ENCODE data around the gene RHBDL2. TPM values are rescaled to one million over a fixed set of nuclear protein-coding genes. Genes with fewer than 3 reads are reported as not detected.
"Not testable (repeated sequence)": the region's sequence is repeated elsewhere in the genome, so short reads cannot be mapped to it uniquely, and the experiment has no call there.

RHBDL2 gene
- total RNA-seq, 6 experiments from 2014 or later = 0.11 to 1.2 (median 0.51) TPM

DNA sequence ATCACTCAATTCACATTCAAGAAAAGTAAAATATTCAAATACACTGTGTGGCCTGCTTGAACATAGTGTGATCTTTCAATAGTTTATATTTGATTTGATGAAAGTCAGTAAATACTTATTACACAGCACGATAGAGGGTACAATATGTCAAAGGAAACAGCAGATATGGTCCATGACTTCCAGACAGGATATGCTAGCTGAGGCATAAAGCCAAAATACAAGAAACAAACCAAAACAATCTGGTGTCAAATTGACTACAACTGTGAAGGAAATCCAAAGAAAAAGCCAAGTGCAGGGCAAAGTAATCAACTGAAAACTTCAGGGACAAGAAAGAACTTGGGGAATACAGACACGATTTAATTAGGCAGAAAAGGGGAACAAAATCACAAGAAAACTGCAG lies 101.3 kb downstream of the RHBDL2 start:
- peaks cover 23% of the 10 kb centered on the region for H3K36me3 Mint-ChIP-seq (ENCODE audit: low read depth)
- H3K4me1 Mint-ChIP-seq (ENCODE audit: low read depth) = no peaks in the 10 kb centered on the region
- no peak overlapping the region for H3K4me3 Mint-ChIP-seq
- H3K27me3 Mint-ChIP-seq (ENCODE audit: insufficient read depth) = no peaks in the 10 kb centered on the region
- DNase-seq = no peak
- no peaks in the 10 kb centered on the region for H3K9me3 Mint-ChIP-seq
- TF ChIP-seq, protein P1, sequence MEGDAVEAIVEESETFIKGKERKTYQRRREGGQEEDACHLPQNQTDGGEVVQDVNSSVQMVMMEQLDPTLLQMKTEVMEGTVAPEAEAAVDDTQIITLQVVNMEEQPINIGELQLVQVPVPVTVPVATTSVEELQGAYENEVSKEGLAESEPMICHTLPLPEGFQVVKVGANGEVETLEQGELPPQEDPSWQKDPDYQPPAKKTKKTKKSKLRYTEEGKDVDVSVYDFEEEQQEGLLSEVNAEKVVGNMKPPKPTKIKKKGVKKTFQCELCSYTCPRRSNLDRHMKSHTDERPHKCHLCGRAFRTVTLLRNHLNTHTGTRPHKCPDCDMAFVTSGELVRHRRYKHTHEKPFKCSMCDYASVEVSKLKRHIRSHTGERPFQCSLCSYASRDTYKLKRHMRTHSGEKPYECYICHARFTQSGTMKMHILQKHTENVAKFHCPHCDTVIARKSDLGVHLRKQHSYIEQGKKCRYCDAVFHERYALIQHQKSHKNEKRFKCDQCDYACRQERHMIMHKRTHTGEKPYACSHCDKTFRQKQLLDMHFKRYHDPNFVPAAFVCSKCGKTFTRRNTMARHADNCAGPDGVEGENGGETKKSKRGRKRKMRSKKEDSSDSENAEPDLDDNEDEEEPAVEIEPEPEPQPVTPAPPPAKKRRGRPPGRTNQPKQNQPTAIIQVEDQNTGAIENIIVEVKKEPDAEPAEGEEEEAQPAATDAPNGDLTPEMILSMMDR (IDR thresholded peaks at IDR 0.05) = no peak
- no peak overlapping the region for H3K27ac Mint-ChIP-seq

DNA sequence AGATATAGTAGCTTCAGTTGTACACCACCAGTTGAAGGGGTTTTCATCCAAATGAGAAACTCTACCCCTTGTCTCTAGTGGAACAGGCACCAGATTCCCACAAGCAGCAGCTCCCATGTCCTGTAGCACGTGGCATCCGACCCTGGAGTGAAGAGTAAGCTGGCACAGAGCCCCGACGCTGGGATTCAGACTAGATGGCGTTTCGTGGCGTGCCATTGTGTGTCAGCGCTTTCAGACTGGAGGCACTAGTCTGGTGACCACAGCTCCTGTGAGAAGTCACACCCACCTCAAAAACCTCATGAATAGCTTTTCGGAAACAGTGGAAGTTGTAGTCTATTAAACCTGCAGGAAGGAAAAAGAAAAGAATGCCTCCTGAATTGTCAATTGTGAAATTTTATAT lies 102.3 kb downstream of the RHBDL2 start:
- peaks cover 16% of the 10 kb centered on the region for H3K36me3 Mint-ChIP-seq (ENCODE audit: low read depth)

DNA sequence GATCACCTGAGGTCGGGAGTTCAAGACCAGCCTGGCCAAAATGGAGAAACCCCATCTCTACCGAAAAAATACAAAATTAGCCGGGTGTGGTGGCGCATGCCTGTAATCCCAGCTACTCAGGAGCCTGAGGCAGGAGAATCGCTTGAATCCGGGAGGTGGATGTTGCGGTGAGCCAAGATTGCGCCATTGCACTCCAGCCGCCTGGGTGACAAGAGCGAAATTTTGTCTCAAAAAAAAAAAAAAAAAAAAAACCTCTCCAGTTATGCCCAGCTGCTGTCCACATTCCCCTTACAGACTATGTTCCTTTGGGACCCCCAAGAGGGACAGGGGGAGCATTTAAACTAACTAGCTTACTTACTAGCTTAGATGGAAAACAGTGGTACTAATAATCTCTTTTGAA lies 105.3 kb downstream of the RHBDL2 start:
- not testable (repeated sequence) for H3K27ac Mint-ChIP-seq; H3K27me3 Mint-ChIP-seq (ENCODE audit: insufficient read depth); H3K4me3 Mint-ChIP-seq; H3K36me3 Mint-ChIP-seq (ENCODE audit: low read depth); H3K4me1 Mint-ChIP-seq (ENCODE audit: low read depth); H3K9me3 Mint-ChIP-seq; DNase-seq

More for the DNA sequence above, 102.3 kb downstream of the RHBDL2 start:
- no peak overlapping the region for H3K4me3 Mint-ChIP-seq
- no peak for DNase-seq
- no peak overlapping the region for H3K27ac Mint-ChIP-seq
- no peaks in the 10 kb centered on the region for H3K4me1 Mint-ChIP-seq (ENCODE audit: low read depth)
- no peaks in the 10 kb centered on the region for H3K27me3 Mint-ChIP-seq (ENCODE audit: insufficient read depth)
- TF ChIP-seq, protein P1 (IDR thresholded peaks at IDR 0.05) = no peak
- no peaks in the 10 kb centered on the region for H3K9me3 Mint-ChIP-seq

Other genes with a start within 250 kb of the RHBDL2 start
- 10 to 100 TPM; 23.1 to 27.2 (median 26.2) TPM for gene RRAGC, start 82.1 kb downstream of the RHBDL2 start, total RNA-seq (2021; fragmentation: NEBNext Ultra II Directional; extraction: Animal tissue kit (Norgen Biotek cat#: 25700))
- gene MYCBP, start 68.5 kb downstream of the RHBDL2 start, total RNA-seq (2021; fragmentation: NEBNext Ultra II Directional; extraction: Animal tissue kit (Norgen Biotek cat#: 25700)) = 10 to 100 TPM; 28.4 to 43.7 (median 36.3) TPM
- not detected for gene GJA9, start 60.2 kb downstream of the RHBDL2 start, total RNA-seq (2021; fragmentation: NEBNext Ultra II Directional; extraction: Animal tissue kit (Norgen Biotek cat#: 25700))
- 10 to 100 TPM; 63.3 to 78.7 (median 71.2) TPM for gene AKIRIN1, start 49.4 kb upstream of the RHBDL2 start, total RNA-seq (2021; fragmentation: NEBNext Ultra II Directional; extraction: Animal tissue kit (Norgen Biotek cat#: 25700))
- gene NDUFS5, start 84.5 kb upstream of the RHBDL2 start, total RNA-seq (2021; fragmentation: NEBNext Ultra II Directional; extraction: Animal tissue kit (Norgen Biotek cat#: 25700)) = 100 to 1,000 TPM; 181 to 275 (median 249) TPM

Measured in HFFc6 (cell line).